ENCODE data around the gene RTL5. TPM values are rescaled to one million over a fixed set of nuclear protein-coding genes. Genes with fewer than 3 reads are reported as not detected.

Gene RTL5
- total RNA-seq, 2 donors from 2014 or later = 1.5 to 3.0 TPM

- H3K9me3 ChIP-seq = no peaks in the 10 kb centered on the region
- no peaks in the 10 kb centered on the region for H3K27me3 ChIP-seq
- no peak for TF ChIP-seq CTCF (IDR thresholded peaks at IDR 0.05)
Measured at GRCh38 chrX:72128183-72128834, 3.4 kb downstream of the RTL5 start.

GRCh38 chrX:72127332-72127731 lies 4.4 kb downstream of the RTL5 start:
- Histone ChIP-seq H3K27me3 (no peaks in the 10 kb centered on the region), H3K9me3 (no peaks in the 10 kb centered on the region), H3K36me3 (no peaks in the 10 kb centered on the region), H3K4me3 (no peak overlapping the region), H3K27ac (no peak overlapping the region), H3K4me1 (peaks cover 0 to 38% of the 10 kb centered on the region in 2 donors)
- DNase-seq (ENCODE audit: low spot score) = no peak
- no peak for TF ChIP-seq CTCF (IDR thresholded peaks at IDR 0.05)

More at GRCh38 chrX:72128183-72128834, 3.4 kb downstream of the RTL5 start:
- DNase-seq (ENCODE audit: low spot score) = no peak
- peaks cover 0 to 30% of the 10 kb centered on the region in 2 donors for H3K4me1 ChIP-seq
- no peak overlapping the region for H3K27ac ChIP-seq
- no peak overlapping the region for H3K4me3 ChIP-seq
- H3K36me3 ChIP-seq = no peaks in the 10 kb centered on the region

GRCh38 chrX:72126539-72127140 lies 5.1 kb downstream of the RTL5 start:
- Histone ChIP-seq H3K36me3 (no peaks in the 10 kb centered on the region), H3K4me1 (peaks cover 0 to 38% of the 10 kb centered on the region in 2 donors)
- DNase-seq (ENCODE audit: low spot score) = peak; percentile 90

GRCh38 chrX:72126048-72126415 lies 5.7 kb downstream of the RTL5 start:
- Histone ChIP-seq H3K27me3 (no peaks in the 10 kb centered on the region), H3K4me3 (no peak overlapping the region), H3K36me3 (no peaks in the 10 kb centered on the region), H3K27ac (peak overlapping the region; percentile 58 to 62), H3K9me3 (no peaks in the 10 kb centered on the region), H3K4me1 (peaks cover 0 to 41% of the 10 kb centered on the region in 2 donors)
- DNase-seq (ENCODE audit: low spot score) = no peak
- no peak for TF ChIP-seq CTCF (IDR thresholded peaks at IDR 0.05)

More at GRCh38 chrX:72126539-72127140, 5.1 kb downstream of the RTL5 start:
- H3K27ac ChIP-seq = peak overlapping the region in 1 of 2 donors; percentile 58
- peak; percentile 58 to 88 for TF ChIP-seq CTCF (IDR thresholded peaks at IDR 0.05)
- H3K9me3 ChIP-seq = no peaks in the 10 kb centered on the region
- no peaks in the 10 kb centered on the region for H3K27me3 ChIP-seq
- no peak overlapping the region for H3K4me3 ChIP-seq

GRCh38 chrX:72125331-72126047 lies 6.2 kb downstream of the RTL5 start:
- peaks cover 0 to 46% of the 10 kb centered on the region in 2 donors for H3K4me1 ChIP-seq
- H3K27ac ChIP-seq = peak overlapping the region; percentile 58 to 62
- no peak for DNase-seq (ENCODE audit: low spot score)
- no peaks in the 10 kb centered on the region for H3K27me3 ChIP-seq
- no peak for TF ChIP-seq CTCF (IDR thresholded peaks at IDR 0.05)
- H3K9me3 ChIP-seq = no peaks in the 10 kb centered on the region
- H3K36me3 ChIP-seq = no peaks in the 10 kb centered on the region
- H3K4me3 ChIP-seq = no peak overlapping the region

Measured in right atrium auricular region (tissue), 2 donors.